Central memory CD8-positive, alpha-beta T cell (primary cell): ENCODE measurements around the gene UAP1.
"Not testable (repeated sequence)": the region's sequence is repeated elsewhere in the genome, so short reads cannot be mapped to it uniquely, and the experiment has no call there.

Experiments used
- ATAC-seq: fragments of 150-1000 bp; cut with Tn5 transposase; replicated peaks from 2 replicates; pipeline ENCODE4 v1.10.0; 2022; ENCODE audit warnings: mild to moderate bottlenecking, moderate FRiP score, moderate number of reproducible peaks; ENCODE audit not compliant: poor library complexity, severe bottlenecking; ENCODE audit errors: extremely low read depth
- DNase-seq, 2 donors: peaks; one replicate each; pipeline ENCODE4 v3.0.0; 2021; ENCODE audit warnings: low spot score in 2 of 2
- H3K27ac Mint-ChIP-seq: one replicate; pipeline ENCODE4 v1.8.0; 2022; ENCODE audit warnings: low read depth, mild to moderate bottlenecking, moderate library complexity, mixed read lengths
- H3K27me3 Mint-ChIP-seq: one replicate; pipeline ENCODE4 v1.8.0; 2022; ENCODE audit warnings: mixed read lengths
- H3K36me3 Mint-ChIP-seq: one replicate; pipeline ENCODE4 v1.8.0; 2022; ENCODE audit warnings: mild to moderate bottlenecking, moderate library complexity, mixed read lengths; ENCODE audit not compliant: insufficient read depth
- H3K4me1 Mint-ChIP-seq: one replicate; pipeline ENCODE4 v1.8.0; 2022; ENCODE audit warnings: mixed read lengths
- H3K4me3 Mint-ChIP-seq: one replicate; pipeline ENCODE4 v1.8.0; 2022; ENCODE audit warnings: mild to moderate bottlenecking, moderate library complexity, mixed read lengths
- H3K9me3 Mint-ChIP-seq: one replicate; pipeline ENCODE4 v1.8.0; 2022; ENCODE audit warnings: mixed read lengths

Gene UAP1

DNA sequence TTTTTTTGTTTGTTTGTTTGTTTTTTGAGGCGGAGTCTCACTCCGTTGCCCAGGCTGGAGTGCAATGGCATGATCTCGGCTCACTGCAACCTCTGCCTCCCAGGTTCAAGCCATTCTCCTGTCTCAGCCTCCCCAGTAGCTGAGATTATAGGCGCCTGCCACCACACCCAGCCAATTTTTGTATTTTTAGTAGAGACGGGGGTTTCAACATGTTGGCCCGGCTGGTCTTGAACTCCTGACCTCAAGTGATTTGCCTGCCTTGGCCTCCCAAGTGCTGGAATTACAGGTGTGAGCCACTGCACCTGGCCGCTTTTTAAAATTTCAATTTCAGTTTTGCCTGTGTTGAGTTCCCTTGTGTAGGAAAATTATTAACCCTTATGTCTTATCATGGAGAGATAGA lies 9.6 kb downstream of the UAP1 start:
- H3K27ac Mint-ChIP-seq, DNase-seq, H3K36me3 Mint-ChIP-seq, ATAC-seq, H3K4me3 Mint-ChIP-seq, H3K9me3 Mint-ChIP-seq, H3K27me3 Mint-ChIP-seq: not testable (repeated sequence)
- peaks cover 19% of the 10 kb centered on the region for H3K4me1 Mint-ChIP-seq

DNA sequence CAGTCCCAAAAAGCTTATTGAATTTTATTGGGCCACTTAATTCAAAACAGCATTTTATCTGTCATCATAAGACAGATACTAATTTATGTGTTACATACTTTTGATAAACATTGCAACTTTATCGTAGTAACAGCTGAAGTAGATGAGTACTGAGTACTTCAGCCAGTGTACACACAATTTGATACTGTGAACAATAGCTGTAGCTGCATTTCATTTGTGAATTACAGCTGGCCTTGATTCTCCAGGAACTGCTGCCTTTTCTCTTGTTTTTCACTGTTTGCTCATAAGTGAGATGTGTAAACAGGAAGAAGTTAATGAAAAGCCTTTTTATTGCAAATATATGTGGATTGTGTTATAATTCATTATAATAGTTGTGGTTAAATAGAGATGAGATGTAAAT lies 10.2 kb downstream of the UAP1 start:
- DNase-seq (no peak), ATAC-seq (no peak)
- no peak overlapping the region for H3K4me3 Mint-ChIP-seq
- peaks cover 19% of the 10 kb centered on the region for H3K4me1 Mint-ChIP-seq
- H3K27ac Mint-ChIP-seq, result no peak overlapping the region
- no peaks in the 10 kb centered on the region for H3K9me3 Mint-ChIP-seq
- no peaks in the 10 kb centered on the region for H3K27me3 Mint-ChIP-seq
- peaks cover 7% of the 10 kb centered on the region for H3K36me3 Mint-ChIP-seq

DNA sequence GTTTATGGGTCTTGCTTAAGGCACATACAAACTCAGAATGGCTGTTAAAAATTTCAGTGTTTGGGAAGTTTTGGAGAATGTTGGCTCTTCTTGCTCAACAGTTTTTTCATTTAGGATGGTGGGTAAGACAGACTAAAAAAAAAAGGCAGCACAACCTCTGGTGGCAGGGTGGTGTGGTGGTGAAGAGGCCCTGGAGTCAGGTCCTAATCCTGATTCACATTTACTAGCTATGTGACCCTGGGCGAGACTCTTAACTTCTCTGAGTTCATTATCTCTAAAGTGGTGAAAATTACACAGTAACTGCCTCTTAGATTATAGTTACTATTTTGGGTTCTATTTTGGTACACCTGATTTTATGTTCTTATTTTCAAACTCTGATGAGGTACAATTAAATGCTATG lies 11.6 kb downstream of the UAP1 start:
- Mint-ChIP-seq H3K36me3 (peaks cover 6% of the 10 kb centered on the region), H3K27ac (no peak overlapping the region), H3K27me3 (no peaks in the 10 kb centered on the region), H3K4me1 (peaks cover 17% of the 10 kb centered on the region), H3K9me3 (no peaks in the 10 kb centered on the region), H3K4me3 (no peak overlapping the region)
- DNase-seq (no peak), ATAC-seq (no peak)

DNA sequence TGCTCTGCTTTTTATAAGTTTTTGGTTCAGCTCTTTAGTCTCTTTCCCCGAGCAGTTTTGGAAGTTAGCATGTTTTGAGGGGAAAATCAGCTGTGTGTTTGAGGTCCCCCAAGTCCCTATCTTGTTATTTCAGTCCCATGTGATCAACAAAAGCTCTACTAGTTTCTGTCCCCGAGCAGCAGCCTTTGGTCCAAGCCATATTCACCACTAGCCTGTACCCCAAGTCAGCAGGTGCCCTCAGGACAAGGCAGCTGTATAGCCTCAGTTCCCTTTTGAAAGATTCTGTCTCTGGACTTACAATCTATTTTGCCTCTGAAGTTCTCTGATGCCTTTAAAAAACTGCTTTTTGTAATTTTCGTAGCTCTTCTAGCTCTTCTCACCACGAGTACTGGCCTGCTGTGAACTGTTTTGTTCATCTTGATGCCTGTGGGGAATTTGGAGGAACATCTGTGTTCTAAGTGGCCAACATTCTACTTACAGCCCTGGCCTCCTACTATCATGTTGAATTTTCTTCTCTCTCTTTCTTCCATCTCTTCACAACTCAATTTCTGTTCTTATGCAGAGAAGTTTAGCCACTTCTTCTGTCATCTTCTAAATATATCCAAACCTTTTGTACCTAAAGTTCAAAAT lies 16.7 kb downstream of the UAP1 start:
- no peaks in the 10 kb centered on the region for H3K9me3 Mint-ChIP-seq
- H3K4me1 Mint-ChIP-seq, result no peaks in the 10 kb centered on the region
- H3K36me3 Mint-ChIP-seq, result peaks cover 23% of the 10 kb centered on the region
- DNase-seq (no peak), ATAC-seq (no peak)
- no peaks in the 10 kb centered on the region for H3K27me3 Mint-ChIP-seq
- no peak overlapping the region for H3K4me3 Mint-ChIP-seq
- no peak overlapping the region for H3K27ac Mint-ChIP-seq

DNA sequence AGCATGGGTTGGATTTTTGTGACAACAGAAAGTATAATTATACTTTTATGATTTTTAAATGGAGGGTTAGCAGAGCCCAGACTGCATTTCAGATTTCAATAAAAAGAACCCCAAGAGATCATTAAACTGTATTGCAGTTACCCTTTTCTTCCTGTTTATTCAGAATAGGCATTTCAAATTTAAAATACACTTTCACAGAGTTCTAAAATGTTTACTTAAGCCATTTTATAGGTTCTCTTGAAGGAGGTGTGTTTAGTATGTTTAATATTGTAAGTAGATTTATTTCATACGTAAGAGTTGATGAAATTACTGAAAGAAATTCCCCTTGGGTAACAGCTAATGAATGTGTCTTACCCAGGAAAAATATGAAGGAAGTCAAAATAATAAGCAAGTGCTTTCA lies 17.4 kb downstream of the UAP1 start:
- Mint-ChIP-seq H3K4me1 (no peaks in the 10 kb centered on the region), H3K36me3 (peaks cover 25% of the 10 kb centered on the region), H3K4me3 (no peak overlapping the region), H3K27ac (no peak overlapping the region), H3K27me3 (no peaks in the 10 kb centered on the region), H3K9me3 (no peaks in the 10 kb centered on the region)
- no peak for DNase-seq
- no peak for ATAC-seq

DNA sequence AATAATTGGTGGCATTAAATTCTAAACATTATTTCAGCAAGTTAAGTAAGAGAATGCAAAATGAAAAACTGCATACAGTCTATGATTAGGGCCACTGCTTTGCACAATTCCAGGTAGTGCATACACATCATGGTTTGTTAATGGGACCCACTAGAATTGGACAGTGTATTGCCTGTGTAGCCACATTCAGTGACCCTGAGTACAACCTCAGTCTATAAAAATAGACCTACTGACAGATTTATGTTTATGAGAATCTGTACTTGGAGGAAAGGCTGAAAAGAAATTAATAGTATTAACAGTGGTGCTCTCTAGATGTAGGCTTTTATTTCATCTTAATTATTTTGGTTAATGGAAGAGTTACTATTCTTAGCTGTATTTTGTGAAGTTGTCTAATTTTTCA lies 18.8 kb downstream of the UAP1 start:
- no peaks in the 10 kb centered on the region for H3K4me1 Mint-ChIP-seq

DNA sequence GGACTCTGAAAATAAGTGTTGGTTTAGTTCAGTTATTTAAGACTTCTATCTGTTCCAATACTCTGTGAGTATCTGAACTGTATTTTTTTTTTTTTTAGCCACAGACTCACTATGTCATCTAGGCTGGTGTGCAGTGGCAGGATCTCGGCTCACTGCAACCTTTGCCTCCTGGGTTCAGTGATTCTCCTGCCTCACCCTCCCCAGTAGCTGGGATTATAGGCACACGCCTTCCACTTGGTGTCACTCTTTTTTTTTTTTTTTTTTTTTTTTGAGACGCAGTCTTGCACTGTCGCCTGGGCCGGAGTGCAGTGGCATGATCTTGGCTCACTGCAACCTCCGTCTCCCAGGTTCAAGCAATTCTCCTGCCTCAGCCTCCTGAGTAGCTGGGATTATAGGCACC lies 21.4 kb downstream of the UAP1 start:
- H3K4me1 Mint-ChIP-seq, H3K27me3 Mint-ChIP-seq: not testable (repeated sequence)
- H3K36me3 Mint-ChIP-seq, result peaks cover 33% of the 10 kb centered on the region

More for the DNA sequence above, 18.8 kb downstream of the UAP1 start:
- DNase-seq (no peak), ATAC-seq (no peak)
- no peak overlapping the region for H3K27ac Mint-ChIP-seq
- H3K9me3 Mint-ChIP-seq, result no peaks in the 10 kb centered on the region
- peaks cover 27% of the 10 kb centered on the region for H3K36me3 Mint-ChIP-seq
- H3K4me3 Mint-ChIP-seq, result no peak overlapping the region
- no peaks in the 10 kb centered on the region for H3K27me3 Mint-ChIP-seq

DNA sequence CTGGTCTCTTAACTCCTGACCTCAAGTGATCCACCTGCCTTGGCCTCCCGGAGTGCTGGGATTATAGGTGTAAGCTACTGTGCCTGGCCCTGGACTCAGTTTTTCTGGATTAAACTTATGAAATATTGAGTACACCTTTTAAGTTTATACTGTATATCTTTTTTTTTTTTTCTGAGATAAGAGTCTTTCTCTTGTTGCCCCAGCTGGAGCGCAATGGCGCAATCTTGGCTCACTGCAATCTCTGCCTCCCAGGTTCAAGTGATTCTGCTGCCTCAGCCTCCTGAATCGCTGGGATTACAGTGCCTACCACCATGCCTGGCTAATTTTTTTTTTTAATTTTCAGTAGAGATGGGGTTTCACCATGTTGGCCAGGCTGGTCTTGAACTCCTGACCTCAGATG lies 23.6 kb downstream of the UAP1 start:
- ATAC-seq, H3K9me3 Mint-ChIP-seq, DNase-seq, H3K4me1 Mint-ChIP-seq, H3K27me3 Mint-ChIP-seq, H3K4me3 Mint-ChIP-seq, H3K27ac Mint-ChIP-seq: not testable (repeated sequence)
- peaks cover 33% of the 10 kb centered on the region for H3K36me3 Mint-ChIP-seq

More for the DNA sequence above, 21.4 kb downstream of the UAP1 start:
- not testable (repeated sequence) for H3K9me3 Mint-ChIP-seq, DNase-seq, H3K4me3 Mint-ChIP-seq, H3K27ac Mint-ChIP-seq, ATAC-seq

DNA sequence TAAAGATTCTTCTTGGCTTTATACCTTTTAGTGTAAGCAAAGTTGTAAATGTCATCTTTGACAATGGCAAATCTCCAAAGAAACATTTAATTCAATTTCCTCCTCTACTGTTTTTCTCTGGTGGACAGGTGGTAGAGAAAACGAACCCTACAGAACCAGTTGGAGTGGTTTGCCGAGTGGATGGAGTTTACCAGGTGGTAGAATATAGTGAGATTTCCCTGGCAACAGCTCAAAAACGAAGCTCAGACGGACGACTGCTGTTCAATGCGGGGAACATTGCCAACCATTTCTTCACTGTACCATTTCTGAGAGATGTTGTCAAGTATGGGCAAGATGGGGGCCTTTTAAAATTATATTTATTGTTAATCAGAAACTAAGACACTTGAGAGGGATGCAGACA lies 25.8 kb downstream of the UAP1 start:
- H3K4me3 Mint-ChIP-seq, result no peak overlapping the region
- no peaks in the 10 kb centered on the region for H3K9me3 Mint-ChIP-seq
- ATAC-seq (no peak), DNase-seq (no peak)
- H3K36me3 Mint-ChIP-seq, result peaks cover 31% of the 10 kb centered on the region
- no peak overlapping the region for H3K27ac Mint-ChIP-seq
- H3K27me3 Mint-ChIP-seq, result no peaks in the 10 kb centered on the region
- no peaks in the 10 kb centered on the region for H3K4me1 Mint-ChIP-seq

DNA sequence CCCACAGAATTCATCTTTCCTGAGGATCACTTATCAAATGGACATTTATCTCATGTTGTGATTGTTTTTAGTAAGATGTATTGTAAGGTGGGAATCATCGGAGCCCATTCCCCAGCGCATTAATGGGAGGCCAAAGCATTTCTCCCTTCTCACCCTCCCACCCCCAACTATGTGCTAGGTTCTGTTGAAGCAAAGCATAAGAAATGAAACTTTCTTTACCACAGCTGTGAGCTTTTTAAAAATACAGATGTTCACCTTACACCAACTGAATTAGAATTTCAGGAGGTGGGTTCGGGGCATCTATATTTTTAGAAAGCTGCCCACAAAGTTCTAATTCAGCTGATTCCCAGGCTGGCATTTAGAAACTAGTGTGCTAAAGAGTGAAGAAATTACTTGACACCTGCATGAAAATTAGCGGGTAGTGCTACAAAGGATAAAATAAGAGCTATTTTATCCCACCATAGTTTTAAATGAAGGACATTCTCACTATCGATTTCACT lies 26.3 kb downstream of the UAP1 start:
- Mint-ChIP-seq H3K4me3 (no peak overlapping the region), H3K27ac (no peak overlapping the region), H3K27me3 (no peaks in the 10 kb centered on the region), H3K9me3 (no peaks in the 10 kb centered on the region), H3K4me1 (no peaks in the 10 kb centered on the region), H3K36me3 (peaks cover 34% of the 10 kb centered on the region)
- ATAC-seq, result no peak
- no peak for DNase-seq

DNA sequence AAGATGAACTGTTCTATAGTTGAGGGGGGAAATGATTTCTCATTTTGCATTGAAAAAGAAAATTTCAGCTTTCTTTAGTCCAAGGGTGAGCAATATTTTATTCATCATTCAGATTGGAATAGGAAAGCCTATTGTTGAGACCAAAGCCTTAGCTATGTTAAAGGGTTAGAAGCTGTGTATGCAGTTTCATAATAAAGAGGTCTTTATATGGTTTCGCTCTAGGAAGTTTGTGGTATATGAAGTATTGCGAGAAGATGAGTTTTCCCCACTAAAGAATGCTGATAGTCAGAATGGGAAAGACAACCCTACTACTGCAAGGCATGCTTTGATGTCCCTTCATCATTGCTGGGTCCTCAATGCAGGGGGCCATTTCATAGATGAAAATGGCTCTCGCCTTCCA lies 28.6 kb downstream of the UAP1 start:
- ATAC-seq, result no peak
- Mint-ChIP-seq H3K27ac (no peak overlapping the region), H3K4me3 (no peak overlapping the region), H3K4me1 (no peaks in the 10 kb centered on the region), H3K9me3 (no peaks in the 10 kb centered on the region), H3K27me3 (no peaks in the 10 kb centered on the region), H3K36me3 (peaks cover 32% of the 10 kb centered on the region)
- no peak for DNase-seq

DNA sequence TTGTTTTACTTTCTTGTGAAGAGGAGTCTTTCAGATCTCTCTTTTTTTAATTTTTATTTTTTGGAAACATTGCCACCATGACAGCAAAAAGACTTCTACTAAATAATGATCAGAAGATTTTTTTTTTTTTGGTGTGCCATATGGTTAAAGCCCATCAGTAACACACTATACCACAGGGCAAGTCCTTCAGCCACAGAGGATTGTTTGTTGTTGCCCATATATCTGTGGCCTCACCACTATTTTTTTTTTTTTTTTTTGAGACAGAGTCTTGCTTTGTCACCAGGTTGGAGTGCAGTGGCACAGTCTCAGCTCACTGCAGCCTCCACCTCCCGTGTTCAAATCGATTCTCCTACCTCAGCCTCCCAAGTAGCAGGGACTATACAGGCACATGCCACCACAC lies 29.2 kb downstream of the UAP1 start:
- ATAC-seq (no peak), DNase-seq (no peak)
- no peaks in the 10 kb centered on the region for H3K4me1 Mint-ChIP-seq
- peaks cover 33% of the 10 kb centered on the region for H3K36me3 Mint-ChIP-seq
- no peaks in the 10 kb centered on the region for H3K9me3 Mint-ChIP-seq
- H3K27me3 Mint-ChIP-seq, result no peaks in the 10 kb centered on the region
- H3K4me3 Mint-ChIP-seq, result no peak overlapping the region
- no peak overlapping the region for H3K27ac Mint-ChIP-seq

DNA sequence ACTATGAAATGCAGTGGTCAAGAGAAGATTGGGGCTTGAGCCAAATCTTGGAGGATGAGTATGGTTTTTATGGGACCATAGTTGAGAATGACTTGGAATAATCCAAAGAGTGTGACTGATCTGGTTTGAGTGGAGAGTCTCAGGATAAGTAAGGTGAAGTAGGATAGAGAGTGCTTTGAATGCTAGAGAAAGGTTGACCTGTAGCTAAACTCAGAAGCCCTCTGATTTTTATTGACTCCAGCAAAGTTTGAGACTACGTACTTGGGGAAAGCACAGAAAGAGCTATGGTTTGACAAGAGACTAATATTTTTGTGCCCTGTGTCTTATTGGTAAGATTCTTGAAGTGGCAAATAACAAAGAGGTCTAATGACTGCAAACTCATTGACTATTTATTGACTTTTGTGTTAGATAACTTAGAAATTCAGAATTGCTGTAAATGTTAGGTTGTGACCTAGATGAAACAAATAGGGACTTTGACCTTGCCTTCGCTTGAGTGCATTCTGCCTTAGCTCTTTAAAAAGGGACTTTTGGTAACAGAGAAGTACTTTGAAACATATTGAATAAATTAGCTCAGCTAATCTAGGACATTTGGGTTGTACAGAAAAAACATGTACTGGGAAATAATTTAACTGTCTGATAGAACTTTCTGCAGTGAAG lies 35.1 kb downstream of the UAP1 start:
- Mint-ChIP-seq H3K36me3 (peaks cover 11% of the 10 kb centered on the region), H3K27me3 (no peaks in the 10 kb centered on the region), H3K4me1 (no peaks in the 10 kb centered on the region), H3K27ac (no peak overlapping the region), H3K9me3 (no peaks in the 10 kb centered on the region), H3K4me3 (no peak overlapping the region)
- no peak for DNase-seq
- no peak for ATAC-seq
